ENCODE results near the gene MYO16.

MYO16 gene

DNA sequence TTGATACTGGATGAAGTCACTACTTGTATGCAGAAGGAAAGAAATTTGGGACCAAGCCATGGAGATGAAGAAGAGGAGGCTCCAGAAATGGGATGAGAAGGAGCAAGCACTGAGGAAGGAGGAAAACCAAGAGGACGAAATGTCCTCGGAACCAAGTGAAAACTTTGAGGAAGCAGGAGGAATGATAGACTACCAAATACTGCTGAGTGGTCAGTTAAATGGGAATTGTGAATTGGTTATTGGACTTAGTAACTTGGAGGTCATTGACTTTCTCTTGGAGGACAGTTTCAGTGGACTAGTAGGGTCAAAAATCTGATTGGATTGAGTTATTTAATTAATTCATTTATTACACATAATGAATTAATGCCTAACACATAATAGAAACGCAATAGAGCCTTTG lies 167.9 kb downstream of the MYO16 start:
- no peak for DNase-seq (ENCODE audit: low read depth in 2 of 2)

DNA sequence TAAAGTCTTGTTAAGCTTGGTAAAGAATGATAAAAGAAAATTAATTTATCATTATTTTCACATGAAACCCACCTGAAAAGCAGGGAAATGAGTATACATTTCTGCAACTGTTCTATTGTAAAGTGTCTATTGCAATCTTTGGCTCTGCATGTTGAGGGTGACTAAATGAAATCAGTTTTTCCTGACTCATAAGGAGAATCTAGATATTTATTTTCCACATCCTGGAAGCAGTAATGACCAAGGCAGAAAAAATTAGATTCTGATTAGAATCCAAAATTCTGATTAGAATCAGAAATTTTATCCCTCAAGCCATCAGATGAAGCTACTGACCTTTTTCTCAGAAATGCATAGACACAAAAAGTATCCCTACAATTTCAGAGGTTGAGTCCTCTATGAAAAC lies 178.4 kb downstream of the MYO16 start:
- no peak for DNase-seq (ENCODE audit: low read depth in 2 of 2)

DNA sequence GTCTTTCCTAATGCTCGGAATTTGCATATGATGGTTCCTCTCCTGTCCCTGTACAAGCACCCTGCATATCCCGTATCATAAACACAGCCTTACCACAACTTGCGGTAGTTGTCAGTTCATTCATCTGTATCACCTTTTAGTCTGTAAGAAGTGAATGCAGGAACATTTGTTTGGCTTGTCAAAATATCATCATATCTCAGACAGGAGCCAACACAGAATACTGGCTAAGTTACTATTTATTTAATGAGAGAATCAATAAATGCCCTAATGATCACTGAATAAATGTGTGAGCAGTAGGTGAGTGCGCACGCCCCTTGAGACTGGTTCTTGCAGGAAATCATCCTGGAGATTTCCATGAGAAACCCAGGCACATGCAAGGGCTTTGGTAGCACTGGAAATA lies 182.8 kb downstream of the MYO16 start:
- no peak for DNase-seq (ENCODE audit: low read depth in 2 of 2)

DNA sequence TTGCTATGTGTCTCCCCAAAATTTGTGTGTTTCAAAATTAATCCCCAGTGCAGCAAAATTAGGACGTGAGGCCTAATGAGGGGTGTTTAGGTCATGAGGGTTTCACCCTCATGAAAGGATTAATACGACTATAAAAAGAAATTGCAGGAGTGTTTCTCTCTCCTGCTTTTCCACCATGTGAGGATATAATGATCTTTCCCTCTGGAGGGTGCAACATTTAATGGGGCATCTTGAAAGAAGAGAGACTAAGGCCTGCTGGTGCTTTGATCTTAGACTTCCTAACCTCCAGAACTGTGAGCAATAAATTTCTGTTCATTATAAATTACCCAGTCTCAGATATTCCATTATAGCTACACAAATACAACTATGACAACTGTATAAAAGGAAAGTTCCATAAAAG lies 183.2 kb downstream of the MYO16 start:
- DNase-seq (ENCODE audit: low read depth in 2 of 2), result no peak

DNA sequence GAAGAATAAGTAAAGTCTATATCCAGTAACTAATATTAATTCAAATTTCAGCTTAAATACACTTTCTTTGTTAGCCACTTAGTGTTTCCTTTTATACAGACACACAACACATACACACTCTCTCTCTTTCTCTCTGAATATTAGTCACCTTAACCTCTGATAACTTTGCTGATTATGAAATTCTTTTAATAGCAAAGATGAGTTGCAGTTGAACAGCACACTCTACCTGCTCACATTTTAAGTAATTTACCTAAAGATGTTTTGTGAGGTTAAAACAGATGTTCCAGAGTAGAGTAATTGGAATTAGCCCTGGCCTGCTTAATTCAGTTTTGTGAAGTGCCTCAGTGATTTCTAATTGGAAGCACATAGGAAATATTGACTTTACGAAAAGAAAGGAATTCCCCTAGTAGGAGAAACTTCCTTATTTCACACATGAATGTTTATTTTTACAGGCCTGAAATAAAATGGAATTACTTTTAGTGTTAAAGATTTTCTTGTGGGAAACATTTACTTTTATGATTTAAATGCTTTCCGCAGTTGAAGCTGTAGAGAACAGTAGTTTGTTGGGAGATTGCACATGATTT lies 184.3 kb downstream of the MYO16 start:
- DNase-seq (ENCODE audit: low read depth in 2 of 2), result no peak

DNA sequence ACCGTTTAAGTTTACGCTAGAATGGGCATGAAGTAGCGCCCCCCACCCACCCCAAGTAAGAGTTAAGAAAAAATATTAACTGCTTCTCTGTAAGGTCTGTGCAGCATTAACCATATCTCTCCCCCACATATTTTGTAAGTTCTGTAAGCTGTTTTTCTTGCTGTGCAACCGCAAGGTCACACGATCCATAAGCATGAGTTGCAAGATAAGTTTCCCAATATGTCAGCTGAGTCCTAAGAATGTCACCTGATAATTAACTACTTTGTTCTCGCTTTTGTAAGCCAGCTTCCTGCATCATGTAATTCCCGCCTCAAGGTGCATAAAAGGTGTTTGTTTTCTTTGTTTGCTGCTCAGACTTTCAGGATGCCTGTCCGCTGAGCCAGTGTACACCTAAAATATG lies 187.0 kb downstream of the MYO16 start:
- DNase-seq (ENCODE audit: low read depth in 2 of 2), result no peak

DNA sequence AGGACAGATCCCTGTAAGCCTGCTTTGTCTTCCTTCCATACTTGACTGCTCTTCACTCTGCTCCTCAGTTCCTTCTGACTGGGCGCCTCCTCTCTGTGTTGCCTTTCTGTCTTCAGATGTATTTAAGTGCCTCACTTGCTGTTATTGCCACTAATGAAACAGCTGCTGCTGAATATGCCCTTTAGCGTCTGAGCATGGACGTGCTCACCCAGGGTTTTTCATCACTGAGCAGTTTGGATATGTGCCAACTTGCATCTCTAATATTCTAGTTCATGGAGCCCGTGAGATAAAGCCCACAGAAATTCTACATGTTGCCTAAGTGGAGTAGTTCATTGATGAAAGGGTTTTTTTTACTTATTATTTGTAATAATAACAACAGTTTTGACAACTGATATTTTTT lies 198.2 kb downstream of the MYO16 start:
- DNase-seq (ENCODE audit: low read depth in 2 of 2), result no peak

DNA sequence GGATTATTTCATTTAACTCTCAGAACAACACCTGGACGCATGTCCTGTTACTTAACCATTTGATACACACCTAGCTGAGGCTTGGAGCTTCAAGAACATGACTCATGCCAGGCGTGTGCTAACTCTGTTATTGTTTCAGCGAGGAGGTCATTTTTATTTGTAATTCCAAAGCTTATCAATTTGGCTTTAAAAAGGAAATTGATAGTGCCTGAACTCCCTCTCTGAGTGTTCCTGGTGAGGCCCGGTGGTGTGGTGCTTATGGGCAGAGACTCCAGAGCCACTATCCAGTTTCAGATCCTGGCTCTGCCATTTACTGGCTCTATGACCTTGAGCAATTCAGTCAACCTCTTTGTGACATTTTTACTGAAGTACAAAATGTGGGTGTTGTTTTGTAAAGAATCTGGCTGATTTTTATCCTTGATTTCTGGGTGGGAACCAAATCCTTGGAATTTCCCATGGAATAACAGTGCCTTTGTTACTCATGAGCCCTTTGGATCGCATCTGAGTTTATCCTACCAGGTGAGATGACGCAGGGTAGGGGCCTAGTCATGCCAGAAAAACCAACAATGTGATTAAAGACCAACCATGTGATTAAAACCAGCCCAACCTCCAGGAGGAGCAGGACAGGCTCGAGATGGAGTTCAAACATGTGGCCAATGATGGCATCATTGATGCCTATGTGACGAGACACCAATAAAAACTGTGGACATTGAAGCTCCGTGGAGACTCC lies 198.8 kb downstream of the MYO16 start:
- DNase-seq (ENCODE audit: low read depth in 2 of 2), result no peak

DNA sequence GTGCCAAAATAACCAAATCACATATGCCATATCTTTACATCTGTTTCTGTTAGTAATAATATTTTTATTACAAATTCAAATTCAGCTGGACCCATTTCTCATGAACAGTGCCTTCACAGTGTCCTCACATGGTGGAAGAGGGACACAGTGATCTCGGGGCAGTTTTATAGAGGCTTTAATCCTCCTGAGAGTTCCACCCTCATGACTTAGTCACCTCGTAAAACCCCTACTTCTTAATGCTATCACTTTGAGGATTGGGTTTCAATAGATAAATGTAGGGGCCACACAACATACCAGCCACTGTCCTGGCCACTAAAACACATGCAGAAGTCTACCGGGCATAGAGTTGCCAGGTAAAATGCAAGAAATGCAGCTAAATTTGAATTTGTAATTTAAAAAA lies 201.5 kb downstream of the MYO16 start:
- DNase-seq (ENCODE audit: low read depth in 2 of 2), result no peak

DNA sequence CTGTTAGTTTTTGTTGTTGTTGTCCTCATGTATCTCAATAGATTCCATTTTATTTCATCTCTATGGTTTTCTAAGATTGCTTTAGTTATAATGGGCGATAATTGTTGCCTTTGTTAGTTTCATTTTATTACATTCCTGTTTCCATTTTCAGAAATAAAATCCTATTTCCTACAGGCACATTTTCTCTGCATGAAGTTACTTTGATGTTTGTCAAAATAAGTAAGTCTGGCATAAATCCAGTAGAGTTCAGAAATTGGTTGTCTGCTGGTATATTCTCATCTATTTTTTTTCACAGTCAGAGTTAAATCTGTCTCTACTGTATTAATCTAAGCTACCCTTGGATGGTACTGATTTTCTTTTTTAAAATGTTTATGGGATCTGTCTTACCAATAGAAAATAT lies 204.1 kb downstream of the MYO16 start:
- DNase-seq (ENCODE audit: low read depth in 2 of 2), result no peak

DNA sequence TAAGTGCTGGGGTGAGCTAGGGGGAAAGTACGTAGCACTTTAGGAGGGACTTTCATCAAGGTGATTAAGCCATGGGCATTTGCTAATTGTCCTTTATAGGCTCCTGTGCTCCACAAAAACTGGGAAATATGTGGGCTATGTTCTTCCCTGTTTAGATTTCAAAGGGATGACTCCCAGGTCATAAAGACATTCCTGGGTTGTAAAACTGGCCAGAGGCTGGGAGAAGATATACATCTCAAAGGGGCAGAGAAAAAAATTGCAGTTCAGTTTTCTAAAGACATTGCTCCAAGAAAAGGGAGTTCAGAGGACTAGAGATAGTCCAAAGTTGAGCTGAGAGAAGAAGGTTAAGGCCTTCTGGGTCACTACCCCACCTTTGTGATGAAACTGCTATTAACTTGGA lies 204.8 kb downstream of the MYO16 start:
- DNase-seq (ENCODE audit: low read depth in 2 of 2), result no peak

DNA sequence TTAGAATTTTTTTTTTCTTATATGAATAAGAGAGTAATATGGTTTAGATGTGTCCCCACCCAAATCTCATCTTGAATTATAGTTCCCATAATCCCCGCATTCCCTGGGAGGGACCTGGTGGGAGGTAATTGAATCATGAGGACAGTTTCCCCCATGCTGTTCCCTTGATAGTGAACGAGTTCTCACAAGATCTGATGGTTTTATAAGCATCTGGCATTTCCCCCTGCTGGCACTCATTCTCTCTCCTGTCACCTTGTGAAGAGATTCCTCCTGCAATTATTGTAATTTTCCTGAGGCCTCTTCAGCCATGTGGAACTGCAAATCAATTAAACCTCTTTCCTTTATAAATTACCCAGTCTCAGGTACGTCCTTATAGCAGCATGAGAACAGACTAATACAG lies 205.7 kb downstream of the MYO16 start:
- no peak for DNase-seq (ENCODE audit: low read depth in 2 of 2)

DNA sequence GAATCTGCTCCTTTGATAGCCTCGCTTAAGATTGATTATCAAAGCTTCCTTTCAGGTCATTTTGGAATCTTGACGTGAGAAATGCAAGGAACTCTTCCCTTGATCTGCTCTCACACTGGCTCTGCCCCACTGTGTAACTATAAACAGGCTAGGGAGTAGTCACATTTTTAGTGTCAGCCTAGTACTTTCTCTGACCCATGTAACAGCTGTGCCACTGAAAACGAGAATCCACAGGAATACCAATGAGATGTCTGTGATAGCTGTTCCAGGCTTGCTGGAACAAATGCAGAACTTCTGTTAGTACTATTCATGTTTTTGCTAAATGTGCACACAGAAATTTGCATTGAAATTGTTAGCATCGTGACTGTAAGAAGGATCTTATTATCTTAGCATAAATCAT lies 221.3 kb downstream of the MYO16 start:
- no peak for DNase-seq (ENCODE audit: low read depth in 2 of 2)

DNA sequence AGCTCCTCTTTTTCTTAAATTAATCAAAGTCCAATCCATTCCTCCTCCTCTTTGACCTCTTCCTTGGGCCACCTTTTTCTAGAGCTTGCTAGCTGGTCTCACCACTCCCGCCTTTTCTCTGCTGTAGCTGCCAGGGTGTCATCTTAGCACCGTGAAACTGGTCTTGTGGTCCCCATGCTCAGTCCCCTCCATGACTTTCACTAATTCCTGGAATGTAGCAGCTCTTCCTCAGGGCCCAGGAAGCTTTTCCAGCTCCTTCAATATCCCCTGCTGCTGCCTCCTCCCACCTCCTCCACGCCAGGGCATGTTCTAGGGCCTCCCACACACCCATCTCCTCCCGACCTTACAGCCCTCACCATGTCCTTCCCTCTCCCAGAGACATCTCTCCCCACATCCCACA lies 222.2 kb downstream of the MYO16 start:
- no peak for DNase-seq (ENCODE audit: low read depth in 2 of 2)

DNA sequence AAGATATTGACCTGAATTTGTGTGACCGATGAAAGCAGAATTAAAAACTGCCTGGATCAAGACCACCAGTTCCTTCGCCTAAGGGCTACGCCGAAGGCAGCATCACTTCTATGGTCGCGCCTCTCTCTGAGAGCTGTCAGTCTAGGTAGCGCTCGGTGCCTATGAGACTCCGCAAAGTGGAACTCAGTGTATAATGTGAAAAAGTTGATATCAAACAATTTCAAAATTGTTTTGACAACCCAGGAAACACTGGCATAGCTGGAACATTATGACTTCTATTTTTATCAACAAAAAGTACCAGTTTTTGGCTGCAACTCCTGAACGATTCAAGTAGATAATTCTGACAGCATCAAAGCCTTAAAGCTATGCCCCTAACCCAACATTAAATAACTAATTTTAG lies 223.6 kb downstream of the MYO16 start:
- DNase-seq (ENCODE audit: low read depth in 2 of 2), result no peak

DNA sequence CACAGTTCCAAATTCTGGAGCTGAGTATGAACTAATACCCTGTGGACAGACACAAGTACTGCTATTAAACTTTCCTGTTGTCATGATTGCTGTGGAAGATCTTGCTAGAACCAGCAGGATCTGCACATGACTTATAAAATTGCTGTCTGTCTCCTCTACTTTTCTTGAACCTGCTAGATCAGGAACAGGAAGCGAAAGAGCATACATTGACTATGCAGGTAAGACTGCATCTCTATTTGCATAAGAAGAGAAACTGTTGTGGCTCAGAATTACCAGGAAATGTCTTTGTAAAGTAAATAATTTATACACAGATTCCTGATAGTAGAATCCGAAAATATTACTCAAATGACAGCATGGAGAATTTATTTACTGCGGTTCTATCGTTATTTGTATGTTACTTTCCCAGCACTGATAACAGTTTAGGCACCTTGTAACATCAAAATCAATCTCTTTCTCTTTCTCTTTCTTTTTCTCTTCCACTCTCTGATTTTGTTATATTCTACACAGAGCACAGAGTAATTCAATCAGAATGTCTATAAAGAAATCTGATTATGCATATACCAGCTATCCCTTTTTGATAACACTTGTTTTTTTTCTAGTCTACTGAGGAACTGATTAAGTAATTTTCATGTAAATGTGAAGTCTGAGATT lies 226.5 kb downstream of the MYO16 start:
- DNase-seq (ENCODE audit: low read depth in 2 of 2), result no peak

DNA sequence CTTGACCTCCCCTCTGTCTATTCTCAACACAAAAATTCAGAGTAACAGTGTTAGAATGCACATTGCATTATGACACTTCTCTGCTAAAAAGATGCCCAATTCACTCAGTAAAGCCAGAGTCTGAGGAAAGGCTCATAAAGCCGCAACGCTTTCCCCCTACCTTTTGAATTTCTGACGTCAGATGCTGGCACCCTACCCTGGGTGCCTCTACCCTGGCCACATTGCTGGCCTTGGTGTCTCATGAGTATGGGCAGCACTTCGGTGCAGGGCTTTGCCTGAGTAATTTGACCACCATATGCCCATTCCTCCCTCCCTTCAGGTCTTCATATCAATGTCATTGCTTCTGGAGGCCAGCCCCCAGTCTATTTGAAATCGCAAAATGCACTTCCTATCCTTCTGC lies 229.3 kb downstream of the MYO16 start:
- no peak for DNase-seq (ENCODE audit: low read depth in 2 of 2)

DNA sequence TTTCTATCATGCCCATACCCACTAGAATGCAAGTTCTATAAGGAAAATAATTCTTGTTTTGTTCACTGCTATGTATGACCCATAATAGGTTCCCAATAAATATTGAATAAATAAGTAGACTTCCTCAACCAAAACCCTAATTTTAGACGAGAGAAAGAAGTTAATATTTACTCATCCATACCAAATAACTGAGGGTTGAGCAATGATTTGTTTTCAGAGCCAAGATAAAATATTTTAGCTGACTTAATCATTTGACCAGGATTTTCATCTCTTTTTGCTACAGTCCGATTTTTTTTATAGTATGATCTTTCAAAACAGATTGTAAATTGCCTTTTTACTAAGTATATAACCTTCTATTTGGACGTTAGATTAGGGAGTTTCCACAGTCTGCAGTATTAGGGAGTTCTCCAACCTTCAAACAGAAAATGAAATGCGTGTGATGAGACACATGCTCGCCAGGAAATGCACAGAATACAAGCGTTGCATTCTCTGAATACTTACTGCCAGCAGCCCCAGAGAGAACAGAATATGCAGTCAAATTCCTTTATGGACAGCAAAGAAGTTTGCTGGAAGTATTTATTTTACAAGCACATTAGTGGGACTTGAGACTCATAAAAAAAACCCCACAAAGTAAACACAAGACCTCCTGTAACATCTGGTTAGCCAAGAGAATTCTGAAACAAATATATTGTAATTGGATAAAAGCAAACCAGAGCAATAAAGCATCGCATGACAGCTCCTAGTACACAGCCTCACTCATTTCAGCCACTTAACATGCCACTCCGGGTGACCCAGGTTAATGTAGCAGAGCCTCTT lies 230.0 kb downstream of the MYO16 start:
- no peak for DNase-seq (ENCODE audit: low read depth in 2 of 2)

DNA sequence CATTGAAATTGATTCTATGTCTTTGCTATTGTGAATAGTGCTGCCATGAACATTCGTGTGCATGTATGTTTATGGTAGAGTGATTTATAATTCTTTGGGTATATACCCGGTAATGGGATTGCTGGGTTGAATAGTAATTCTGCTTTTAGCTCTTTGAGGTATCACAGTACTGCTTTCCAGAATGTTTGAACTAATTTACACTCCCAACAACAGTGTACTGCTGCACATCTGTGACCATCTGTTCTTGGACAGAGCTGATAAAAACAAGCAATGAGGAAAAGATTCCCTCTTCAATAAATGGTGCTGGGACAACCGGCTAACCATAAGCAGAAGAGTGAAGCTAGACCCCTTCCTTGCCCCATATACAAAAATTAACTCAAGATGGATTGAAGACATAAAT lies 231.0 kb downstream of the MYO16 start:
- no peak for DNase-seq (ENCODE audit: low read depth in 2 of 2)

DNA sequence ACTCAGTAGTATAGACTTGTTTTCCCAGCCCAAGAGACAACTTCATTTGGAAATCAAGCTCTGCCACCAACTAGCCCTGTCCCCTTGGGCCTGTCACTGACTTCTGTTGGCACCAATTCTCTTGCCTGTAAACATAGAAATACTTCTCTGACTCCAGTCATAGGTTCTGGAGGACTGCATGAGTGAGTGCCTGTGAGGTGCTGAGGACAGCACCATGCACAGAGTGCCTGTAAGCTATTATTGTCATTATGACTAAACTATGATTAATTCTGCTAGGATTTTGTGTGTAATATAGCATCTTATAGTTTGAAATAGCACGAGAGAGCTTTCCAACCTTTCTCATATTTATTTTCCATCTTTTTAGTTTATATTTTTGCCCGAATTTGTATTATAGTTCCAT lies 247.9 kb downstream of the MYO16 start:
- DNase-seq (ENCODE audit: low read depth in 2 of 2), result no peak

DNA sequence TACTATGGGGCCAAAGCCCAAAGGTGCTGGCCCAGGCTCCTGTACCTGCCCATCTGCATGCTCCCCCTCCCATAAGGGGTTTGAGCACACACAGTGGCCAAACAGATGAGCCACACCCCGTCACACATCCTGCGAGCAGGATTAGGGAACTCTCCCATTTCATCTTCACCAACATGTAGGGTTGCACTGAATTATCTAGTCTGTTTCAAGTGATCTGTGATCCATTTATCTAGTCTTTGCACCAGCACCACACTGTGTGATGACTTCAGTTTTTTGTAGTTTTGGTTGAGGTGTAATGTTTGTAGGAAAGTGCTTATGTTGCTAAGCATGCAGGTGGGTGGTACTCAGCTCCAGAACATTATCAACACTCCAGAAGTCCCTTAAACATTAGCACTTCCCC lies 249.3 kb downstream of the MYO16 start:
- DNase-seq (ENCODE audit: low read depth in 2 of 2), result no peak

DNA sequence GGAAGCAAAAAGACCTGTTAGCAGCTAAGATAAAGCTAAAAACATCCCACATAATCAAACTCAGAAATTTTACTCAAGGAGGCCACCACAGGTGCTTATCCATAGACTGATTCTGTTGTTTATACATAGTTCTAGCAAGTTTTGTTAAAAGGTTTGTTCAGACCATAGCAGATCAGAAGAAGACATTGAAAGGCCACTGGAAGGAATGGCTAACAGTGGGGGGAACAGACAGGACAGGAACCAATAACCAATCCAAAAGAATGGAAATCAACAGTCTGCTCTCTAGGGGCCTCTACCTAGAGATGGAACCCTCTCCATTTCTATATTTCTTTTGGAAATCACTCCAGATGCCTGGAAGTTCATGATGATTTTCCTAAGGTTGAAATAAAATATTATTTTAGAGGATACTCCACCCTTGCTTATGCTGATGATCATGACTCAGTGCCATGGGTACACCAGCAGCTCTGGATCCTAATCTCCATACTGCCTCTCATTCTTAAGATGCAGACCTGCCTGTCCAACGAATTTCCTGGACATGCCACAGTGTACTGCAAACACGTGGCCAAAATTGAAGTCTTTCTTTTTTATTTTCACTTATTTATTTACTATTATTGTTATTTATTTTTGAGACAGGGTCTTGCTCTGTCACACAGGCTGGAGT lies 260.0 kb downstream of the MYO16 start:
- no peak for DNase-seq (ENCODE audit: low read depth in 2 of 2)

All from stimulated activated CD8-positive, alpha-beta memory T cell treated with anti-CD3 and anti-CD28 coated beads, Interleukin-2, amount 100 ng/mL, for 1 hour (primary cell).